HG03575 (cell line): ENCODE results near the gene PIMREG.

ENCODE experiments used
- ATAC-seq: cut with Tn5 transposase; IDR thresholded peaks from one replicate; pipeline ENCODE4 v1.9.1; 2021; ENCODE audit not compliant: unreplicated experiment, insufficient number of reproducible peaks, low FRiP score; ENCODE audit errors: extremely low read depth

Gene PIMREG

DNA sequence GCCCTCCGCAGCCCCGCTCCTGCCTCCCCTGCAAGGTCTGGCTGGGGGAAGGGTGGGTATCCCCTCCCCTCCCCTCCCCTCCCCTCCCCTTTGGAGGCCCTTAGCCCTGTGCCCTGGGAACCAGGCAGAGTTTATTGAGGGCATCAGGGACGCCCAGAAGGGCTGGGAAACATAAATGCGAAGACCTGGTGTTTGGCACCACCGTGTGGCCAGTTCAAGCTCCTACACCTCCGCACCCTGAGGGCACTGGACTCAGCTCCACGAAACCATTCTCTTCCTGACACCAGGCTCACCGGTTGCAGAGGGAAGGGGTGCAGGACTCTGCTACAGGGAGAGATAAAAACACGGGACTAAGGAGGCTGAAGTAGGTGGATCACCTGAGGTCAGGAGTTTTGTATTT is 8.3 kb upstream of the PIMREG start:
- ATAC-seq = no peak

DNA sequence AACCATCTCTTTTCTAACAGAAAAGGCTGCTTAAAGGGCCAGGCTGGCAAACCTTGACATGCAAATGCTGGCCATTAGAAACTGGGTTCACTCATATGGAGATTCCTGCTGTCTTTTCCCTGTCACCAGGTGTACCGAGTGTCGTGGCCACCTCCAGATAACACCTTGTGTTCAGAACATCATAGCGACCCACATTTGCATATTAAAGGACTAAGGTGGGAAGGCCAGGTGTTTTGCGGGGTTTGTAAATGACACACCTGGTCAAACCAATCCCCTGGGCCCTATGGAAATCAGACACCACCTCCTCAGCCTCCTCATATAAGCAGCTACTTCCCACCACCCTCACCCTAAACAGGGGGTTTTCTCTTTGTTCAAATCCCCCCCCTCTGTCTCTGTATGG is 6.8 kb upstream of the PIMREG start:
- no peak for ATAC-seq

DNA sequence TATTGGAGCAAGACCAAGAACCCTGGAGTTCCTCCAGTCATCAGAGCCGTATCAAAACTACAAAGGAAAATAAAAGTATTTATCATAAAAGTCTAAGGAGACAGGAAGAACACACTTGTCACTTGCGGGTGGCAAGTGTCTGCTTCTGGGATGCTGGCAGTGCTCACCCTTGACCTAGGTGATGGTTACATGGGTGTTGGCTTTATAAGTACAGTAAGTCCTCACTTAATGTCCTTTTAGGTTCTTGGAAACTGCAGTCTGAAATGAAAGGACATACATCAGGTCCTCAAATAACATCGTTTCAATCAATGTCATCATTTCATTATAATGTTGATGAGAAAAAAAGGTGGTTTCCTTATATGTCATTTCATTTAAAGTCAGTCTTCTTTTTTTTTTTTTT is 6.3 kb upstream of the PIMREG start:
- ATAC-seq = no peak

DNA sequence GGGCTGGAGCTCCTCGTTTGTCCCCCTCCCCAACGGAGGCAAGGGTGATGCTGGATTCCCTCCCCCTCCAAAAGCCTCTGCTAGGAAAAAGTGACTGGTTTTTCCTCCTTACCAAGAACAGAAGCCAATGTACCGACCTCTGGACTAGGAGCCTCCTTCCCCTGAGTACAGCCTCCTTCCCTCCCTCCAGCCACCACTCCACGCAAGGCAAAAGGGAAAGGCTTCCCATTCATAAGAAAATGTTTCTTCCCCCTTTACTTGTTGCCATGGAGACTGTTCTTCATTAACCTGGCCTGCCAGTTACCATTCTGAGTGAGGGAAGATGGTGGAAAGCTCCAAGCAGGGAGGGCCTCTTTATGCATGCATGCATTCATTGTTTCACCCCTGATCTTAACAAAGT is 4.3 kb upstream of the PIMREG start:
- ATAC-seq = no peak

DNA sequence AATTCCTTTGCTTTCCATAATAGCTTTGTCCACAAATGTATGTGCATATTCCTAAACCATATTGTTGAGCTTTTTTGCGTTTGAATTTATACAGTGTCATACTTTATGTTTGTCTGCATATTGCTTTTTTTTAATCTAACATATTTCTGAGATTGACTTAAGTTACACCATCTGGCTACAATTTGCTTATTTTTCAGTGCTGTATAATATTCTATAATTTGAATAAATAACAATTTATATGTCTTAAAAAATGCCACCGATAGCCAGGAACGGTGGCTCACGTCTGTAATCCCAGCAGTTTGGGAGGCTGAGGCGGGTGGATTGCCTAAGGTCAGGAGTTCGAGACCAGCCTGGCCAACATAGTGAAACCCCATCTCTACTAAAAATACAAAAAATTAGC is 1.5 kb upstream of the PIMREG start:
- no peak for ATAC-seq

DNA sequence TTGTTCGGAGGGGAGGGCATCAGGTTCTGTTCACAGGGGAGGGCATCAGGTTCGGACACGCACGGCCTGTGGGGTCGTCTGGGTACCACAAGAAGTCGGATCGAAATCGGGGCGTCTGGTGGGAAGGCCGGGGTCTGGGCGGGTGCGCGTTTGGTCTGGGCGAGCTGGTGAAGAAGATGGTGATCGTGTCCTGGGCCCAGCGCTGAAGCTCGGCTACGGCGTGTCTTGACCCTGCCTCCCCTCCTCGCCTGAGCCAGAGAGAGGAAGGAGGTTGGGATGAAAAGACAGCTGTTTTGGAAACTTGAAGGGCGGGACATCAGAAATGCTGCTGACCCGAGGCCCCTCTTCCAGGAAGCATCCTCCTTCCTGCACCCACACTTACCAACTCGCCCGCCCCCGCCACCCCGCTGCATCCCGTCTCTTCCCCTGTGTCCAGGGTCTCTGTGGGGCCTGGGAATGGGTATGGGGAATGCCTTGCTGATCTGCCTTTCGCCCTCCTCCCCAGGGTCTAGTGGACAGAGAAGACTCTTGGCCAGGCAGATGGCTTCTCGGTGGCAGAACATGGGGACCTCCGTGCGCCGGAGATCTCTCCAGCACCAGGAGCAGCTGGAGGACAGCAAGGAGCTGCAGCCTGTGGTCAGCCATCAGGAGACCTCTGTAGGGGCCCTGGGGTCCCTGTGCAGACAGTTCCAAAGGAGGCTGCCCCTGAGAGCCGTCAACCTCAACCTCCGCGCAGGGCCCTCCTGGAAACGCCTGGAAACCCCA is 498 bp downstream of the PIMREG start:
- no peak for ATAC-seq

DNA sequence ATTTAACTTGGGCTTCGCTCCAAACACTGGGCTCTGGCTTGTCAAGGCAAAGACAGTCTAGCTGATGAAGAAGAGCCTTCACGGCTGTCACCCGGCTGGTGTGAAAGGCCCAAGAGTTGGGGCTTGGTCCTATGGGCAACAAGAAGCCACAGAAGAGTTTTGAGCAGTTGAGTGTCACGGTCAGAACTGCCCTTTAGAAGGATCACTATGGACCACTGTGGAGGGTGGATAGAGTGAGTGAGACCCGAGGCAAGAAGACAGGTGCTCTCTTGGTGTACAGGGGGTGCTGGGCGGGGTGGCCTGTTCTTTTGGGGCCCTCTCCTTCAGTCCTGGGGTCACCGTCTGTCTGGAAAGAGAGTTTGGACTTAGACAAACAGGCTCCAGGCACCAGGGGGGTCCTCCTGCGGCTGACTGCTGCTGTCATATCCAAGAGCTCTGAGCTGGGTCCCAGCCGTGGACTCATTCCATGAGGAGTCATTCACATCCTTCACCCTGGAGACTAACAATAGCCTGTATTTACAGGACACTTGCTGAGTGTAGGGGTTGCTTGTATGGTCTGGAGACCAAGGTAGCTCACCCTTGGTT is 2.4 kb downstream of the PIMREG start:
- no peak for ATAC-seq

DNA sequence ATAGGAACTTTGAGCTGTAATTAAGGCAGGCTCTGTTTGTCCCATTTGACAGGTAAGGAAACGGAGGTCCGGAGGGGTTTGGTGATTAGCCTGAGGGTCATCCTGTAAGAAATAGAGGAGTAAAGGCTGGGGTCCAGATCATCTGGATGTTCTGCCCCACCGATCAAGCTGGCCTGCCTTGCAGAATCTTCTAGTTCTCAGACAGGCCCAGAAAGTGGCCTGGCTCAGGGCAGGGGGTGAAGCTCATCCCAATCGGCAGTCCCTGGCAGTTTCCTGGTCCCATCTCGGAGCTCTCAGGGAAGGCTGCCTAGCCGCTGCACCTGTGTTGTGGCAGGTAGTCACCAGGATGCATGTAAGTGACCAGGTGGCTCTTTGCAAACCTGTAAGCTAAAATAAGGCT is 4.2 kb downstream of the PIMREG start:
- no peak for ATAC-seq

DNA sequence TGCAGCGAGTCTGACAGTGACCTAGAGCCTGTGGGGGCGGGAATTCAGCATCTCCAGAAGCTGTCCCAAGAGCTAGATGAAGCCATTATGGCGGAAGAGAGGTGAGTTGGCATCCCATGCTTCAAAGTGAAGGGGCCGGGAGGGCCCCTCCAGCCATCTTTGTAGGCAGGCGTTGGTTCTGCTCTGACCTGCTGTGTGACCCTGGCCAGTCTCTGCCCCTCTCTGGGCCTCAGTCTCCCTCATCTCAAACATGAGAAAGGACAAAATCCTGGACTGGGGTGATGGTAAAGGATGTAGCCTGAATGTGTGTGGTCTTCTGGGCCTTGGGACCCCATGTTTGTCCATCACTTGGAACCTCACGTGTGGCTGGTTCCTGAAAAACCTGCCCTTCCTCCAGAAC is 5.1 kb downstream of the PIMREG start:
- no peak for ATAC-seq

DNA sequence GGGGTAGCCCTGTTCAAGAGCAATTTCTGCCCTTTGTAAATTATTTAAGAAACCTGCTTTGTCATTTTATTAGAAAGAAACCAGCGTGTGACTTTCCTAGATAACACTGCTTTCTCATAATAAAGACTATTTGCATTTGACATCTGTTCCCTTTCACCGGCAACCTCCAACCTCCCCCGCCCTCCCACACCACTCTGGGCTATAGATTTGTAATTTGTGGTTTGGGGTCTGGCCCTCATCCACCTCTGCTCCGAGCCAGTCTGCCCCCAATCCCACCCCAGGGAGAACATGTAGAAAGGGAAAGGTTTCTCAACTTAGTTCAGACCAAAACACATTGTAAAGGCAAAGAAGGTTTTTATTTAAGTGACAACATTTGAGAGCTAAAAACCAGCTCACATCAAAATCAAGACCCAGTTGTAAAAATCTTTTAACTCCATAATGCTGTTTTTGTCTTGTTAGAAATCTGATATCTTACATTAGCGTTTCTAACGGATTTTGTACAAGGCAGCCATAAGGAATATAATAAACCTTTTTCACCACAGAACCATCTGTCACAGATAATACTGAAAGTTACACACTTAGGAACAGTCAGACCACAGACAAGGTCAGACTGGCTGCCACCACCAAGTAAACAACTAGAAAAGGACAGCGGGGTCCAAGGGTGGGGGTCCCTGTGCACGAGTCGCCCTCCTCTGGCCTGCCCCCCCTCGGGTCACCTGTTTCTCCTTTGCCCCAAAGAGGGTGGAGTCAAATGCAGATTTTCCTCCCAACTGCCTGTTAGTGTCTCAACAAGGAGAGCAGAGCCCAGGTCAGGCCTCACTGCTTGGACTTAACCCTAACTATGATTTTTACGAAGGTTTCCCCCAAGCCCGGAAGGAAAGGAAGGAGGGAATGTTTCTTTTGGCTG is 6.9 kb downstream of the PIMREG start:
- no peak for ATAC-seq

DNA sequence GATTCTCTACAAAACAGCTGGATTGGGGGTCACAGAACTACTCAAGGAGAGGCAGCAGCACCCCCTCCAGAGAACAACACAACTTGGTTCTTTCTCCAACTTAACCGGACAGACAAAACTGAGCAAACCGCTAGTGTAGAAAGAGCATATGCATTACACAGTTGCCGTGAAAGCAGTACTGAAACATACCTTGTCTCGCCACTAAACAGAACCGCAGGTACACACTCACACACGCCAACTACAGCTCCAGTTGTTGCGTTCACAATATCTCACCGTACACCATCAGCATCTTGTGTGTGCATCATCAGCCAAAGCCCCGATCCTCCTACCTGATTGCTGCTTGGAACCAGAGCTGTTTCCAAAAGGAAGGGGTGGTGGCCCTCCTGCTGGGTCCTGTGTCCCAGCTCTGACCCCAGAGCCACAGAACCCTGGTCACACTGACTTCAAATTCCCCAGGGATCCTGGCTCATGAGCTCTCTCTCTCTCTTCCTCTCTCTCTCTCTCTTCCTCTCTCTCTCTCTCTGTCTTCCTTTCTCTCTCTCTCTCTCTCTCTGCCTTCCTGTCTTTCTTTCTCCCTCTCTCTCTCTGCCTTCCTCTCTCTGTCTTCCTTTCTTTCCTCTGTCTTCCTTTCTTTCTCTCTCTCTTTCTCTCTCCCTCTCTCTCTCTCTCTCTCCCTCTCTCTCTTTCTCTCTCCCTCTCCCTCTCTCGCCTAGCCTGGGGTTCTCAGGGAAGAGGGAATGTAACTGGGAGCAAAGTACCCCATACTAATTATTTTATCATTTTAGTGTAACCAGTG is 8.4 kb downstream of the PIMREG start:
- ATAC-seq = no peak

DNA sequence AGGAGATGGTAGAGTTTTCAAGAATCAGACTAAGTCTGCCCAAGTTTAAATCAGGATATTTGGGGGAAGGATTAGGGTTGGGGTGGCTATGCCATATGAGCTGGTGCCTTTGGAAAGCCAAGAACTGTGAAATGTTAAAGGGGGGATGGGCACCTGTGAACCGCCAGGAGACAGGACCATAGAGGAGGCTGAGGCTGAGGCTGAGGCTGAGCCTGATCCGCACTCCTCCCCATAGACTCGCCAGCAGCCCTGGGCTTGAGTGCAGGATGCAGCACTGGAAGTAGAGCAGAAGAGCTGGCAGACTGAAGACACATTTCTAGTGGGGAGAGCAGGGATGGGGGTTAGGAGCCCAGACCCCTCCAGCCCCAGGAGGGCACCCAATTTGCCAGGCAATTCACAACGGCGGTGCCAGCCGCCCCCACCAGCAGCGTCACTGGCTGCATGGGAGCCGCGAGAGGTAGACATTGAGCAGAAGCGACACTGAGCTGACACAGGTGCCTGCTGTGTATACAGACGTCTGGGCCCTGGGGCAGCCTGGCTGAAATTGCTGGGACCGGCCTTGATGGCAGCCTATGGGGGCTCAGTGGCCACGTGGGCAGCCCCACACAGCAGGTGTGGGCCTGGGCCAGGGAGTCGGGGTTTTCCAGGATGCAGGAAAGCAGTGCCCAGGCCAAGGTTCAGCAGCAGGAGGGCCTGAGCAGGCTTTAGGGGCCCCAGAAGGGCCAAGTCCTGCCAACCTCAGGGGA is 9.2 kb downstream of the PIMREG start:
- ATAC-seq = no peak

DNA sequence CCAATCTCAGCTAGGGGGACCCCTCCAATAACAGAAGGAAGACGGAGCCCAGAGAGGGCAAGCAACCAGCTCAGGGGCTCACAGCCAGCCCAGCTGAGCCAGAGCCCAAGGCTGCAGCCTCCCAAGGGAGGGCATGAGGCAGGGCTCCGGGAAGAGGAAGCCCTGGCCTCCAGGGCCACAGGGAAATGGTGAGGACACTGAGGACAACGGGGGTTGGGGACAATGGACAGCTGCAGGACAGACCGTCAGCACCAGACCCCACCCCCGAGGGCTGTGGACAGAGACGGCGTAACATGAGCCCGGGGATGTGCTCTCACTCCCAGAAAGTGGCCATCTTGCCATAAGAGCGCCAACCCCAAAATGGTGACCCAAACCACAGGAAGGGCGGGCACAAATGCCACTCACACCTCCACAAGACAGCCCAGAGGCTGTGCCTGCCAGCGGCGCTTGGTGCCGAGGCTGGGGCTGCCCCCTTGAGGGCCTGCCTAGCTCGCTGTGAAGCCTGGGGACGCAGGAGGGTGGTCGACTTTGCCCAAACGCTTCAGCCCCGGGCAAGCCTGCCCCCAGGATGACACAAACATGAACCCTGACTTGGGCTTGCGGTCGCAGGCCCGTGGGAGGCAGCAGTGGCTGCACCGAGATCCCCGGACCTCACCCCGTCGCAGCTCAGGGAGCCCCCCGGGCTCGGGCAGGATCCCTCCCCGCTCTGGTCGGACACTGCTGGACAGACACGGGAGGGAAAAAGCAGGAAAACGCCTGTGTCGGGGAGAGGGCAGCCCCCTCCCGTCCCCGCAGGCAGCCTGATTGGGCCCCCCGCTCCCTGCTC is 10.5 kb downstream of the PIMREG start:
- no peak for ATAC-seq

DNA sequence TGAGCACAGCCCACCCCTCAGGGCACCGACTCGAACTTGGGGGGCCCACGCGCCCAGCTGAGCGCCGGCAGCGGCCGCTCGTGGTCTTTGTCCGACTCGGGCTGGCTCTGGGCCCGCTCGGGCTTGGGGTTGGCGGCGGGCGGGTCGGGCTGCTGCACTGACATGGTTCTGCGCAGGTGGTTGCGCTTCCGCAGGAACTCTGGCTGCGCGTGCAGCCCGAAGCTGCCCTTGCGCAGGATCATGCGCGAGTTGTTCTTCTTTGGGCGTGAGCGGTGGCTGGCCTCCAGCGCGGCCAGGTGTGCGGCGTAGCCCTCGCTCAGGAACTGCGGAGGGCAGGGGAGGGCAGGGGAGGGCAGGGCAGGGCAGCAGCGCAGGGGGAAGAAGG is 11.1 kb downstream of the PIMREG start:
- ATAC-seq = no peak

DNA sequence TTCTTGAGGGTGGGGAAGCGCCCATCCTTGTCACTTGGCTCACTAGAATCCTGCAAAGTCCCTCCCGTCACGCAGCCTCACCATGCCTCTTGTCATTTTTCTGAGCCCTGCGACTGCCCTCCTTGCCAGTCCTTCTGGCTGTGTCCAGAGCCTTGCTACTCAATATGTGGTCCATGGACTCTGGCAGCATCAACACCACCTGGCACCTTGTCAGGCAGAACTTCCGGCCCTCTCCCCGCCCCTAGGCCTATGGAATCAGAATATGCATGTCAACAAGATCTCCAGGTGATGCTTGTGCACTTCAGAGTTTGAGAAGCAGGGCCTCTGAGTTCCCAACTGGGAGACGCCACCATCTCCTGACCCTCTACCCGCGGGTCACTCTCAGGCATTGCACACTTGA is 12.1 kb downstream of the PIMREG start:
- no peak for ATAC-seq

DNA sequence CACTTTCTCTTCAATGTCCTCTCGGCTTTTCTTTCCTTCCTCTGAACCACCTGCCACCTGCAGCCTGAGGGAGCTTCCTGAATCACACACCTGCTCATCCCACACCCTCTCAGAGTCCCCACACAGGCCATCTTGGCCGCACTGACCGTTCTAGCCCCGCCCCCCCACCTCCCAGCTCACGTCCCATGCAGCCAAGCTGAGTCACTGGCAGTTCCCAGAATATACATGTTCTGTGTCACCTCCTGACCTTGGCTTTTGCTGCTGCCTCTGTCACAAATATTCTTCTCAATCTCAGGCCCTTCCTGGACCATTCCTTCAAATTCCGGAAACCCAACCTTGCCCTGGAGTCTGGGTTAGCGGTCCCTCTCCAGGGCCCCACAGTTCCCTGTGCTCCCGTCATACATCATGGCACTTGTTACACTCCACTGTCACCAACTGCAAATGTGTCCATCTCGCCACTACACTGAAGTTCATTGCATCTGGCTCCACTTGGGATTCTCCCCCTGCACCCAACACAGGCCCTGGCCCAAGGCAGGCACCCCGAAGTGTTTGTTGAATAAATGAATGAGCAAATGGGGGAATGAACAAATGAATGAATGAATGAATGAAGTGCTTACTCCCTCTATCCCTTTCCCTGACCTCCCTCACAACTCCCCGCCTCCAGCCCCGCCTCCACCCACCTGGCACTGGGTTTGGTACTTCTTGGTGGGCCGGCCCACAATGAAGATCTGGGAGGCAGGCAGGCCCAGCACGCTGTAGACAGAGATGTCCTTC is 12.8 kb downstream of the PIMREG start:
- no peak for ATAC-seq
